ENCODE measurements around the gene RAP1B.

DNA sequence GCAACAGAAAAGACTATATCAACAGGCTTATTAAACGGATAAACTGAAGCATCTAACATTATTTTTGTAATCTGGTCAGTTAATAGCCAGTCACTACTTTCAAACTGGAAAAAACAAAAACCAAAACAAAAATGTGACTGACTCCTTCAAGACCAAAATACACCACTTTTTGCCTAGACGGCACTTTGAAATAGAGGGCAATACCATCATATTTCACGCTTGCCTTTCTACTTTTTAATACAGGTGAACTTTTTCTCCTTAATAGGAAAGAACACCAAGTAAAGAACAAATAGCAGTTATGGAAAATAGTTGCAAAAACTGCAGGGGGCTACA is 75.5 kb downstream of the RAP1B start:
- TF ChIP-seq POLR2AphosphoS5 (IDR thresholded peaks at IDR 0.05; ENCODE audit: borderline replicate concordance, low read depth, low read length) (no peak), EZH2 (IDR thresholded peaks at IDR 0.05) (no peak)

Measured in SK-N-MC (cell line).